HG03571 (cell line): ENCODE measurements around the gene ADAMTS17.

Experiments used
- ATAC-seq: cut with Tn5 transposase; IDR thresholded peaks from one replicate; pipeline ENCODE4 v1.9.1; 2021; ENCODE audit not compliant: unreplicated experiment

Gene ADAMTS17, protein sequence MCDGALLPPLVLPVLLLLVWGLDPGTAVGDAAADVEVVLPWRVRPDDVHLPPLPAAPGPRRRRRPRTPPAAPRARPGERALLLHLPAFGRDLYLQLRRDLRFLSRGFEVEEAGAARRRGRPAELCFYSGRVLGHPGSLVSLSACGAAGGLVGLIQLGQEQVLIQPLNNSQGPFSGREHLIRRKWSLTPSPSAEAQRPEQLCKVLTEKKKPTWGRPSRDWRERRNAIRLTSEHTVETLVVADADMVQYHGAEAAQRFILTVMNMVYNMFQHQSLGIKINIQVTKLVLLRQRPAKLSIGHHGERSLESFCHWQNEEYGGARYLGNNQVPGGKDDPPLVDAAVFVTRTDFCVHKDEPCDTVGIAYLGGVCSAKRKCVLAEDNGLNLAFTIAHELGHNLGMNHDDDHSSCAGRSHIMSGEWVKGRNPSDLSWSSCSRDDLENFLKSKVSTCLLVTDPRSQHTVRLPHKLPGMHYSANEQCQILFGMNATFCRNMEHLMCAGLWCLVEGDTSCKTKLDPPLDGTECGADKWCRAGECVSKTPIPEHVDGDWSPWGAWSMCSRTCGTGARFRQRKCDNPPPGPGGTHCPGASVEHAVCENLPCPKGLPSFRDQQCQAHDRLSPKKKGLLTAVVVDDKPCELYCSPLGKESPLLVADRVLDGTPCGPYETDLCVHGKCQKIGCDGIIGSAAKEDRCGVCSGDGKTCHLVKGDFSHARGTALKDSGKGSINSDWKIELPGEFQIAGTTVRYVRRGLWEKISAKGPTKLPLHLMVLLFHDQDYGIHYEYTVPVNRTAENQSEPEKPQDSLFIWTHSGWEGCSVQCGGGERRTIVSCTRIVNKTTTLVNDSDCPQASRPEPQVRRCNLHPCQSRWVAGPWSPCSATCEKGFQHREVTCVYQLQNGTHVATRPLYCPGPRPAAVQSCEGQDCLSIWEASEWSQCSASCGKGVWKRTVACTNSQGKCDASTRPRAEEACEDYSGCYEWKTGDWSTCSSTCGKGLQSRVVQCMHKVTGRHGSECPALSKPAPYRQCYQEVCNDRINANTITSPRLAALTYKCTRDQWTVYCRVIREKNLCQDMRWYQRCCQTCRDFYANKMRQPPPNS

DNA sequence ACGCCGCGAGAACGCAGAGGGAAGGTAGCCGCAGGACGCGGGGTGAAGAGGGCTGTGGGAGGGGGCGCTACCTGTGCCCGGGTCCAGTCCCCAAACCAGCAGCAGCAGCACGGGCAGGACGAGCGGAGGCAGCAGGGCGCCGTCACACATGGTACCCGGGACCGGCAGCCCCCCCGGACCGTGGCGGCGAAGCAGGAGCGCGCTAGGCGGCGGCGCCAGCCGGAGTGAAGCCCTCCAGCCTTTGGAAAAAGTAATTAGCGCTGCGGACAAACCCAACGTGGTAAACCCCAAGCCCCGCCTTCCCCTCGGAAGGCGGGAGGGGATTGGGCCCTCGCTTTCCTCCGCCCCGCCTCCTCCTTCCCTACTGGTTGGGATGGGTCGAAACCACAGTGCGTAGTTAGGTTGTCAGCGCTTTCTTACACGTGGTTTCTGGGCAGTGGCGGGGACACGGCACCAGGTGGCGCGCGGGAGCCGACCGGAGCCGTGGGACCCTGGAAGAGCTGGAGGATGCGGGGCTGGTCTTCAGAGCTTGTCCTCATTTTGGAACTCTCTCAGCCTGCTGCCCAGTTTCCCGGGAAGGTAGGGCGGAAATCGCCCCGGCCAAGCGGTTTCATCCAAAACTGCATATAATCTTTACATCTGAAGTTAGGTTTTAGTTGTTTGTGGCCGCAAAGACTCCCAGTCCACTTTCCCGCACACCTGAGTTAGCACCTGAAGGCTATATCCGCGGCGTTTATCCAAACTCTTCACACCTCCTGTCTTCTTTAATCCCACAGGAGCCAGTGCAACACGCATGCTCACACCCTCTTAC, at the start of gene ADAMTS17:
ADAMTS17 (minus strand) TSS at position 226 of the 811 bp plus-strand sequence; CDS start at position 150, 76 bp downstream.
- peak; percentile 99 for ATAC-seq

DNA sequence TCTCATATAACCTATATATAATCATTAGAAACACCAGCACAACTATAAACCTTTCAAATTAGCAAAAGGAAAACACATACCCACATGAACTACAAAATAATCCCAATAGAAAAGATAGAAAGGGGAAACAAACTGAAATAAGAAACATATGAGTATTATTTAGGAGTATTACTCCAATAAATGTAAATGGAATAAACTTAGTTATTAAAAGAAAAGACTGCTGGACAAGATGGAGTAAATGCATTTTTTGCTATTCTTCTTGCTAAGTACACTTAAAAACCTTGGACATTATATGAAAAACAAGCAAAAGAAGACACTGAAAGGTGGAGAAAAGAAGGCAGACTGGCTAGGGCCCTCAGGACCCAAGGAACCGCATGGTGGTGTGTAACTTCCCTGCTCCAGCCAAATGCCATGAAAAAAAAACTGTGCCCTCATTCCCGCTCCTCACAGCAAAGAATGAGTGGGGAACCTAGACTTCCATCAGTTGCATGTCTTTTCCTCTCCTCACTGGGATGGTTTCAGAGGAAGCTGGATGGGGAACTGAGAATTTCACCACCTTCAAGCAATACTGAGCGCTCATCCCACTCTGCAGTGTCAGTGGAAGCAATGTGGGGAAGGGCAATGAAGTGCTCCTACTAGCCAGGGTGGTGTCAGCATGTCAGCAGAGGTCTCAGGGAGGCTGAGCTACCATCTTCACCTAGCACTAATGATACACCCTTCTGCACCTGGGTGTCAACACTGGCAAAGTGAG, 43.7 kb upstream of the ADAMTS17 start:
- ATAC-seq, result no peak

DNA sequence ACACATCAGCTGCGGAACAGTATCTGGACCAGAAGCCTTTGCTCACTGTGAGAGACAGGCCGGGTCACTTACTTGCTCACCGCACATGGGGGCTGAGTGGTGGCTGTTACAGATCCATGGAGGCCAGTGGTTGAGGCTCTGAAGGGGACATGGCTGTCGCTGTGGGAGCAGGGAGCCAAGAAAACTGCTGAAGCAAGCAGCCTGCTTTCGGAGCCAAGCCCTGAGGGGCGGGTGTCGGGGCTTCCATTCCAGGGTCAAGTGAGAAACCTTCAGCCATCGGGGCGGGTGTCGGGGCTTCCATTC, 42.3 kb upstream of the ADAMTS17 start:
- ATAC-seq, result no peak

DNA sequence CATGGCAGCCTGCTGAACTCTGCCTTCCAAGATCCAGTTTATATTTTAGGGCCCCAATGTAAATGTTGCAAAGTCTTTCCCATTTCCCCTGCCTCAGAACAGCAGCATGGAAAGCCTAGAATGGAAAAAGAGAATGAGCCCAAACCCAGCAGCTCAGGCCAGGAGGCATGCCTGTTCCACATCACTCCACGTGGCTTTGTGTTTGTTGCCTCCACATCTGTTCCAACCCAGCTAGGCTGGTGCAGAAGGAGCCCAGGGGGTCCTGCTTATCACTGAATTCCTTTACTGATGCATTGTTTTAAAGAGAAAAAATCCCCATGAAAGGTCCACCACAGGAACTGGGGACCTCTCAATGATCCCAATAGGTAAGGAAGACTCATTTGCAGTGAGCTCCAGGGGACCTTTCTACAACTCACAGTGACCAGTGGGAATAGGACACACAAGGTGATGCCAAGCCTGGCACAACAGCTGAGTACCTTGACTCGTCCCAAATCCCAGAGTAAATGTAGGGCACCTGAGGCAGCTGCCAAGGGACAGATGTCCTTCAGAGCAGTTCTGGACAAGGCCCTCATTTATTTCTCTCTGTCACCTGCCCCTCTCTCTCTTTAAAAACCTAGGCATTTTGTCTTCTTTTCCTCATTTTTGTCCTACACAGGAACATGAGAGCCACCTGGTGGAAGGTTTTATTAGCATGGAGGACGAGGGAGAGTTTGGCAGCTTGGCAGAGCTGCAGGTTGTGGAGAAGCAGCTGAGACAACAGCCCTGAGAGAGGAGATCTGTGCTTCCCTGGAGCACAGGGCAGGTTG, 41.7 kb upstream of the ADAMTS17 start:
- ATAC-seq, result no peak

DNA sequence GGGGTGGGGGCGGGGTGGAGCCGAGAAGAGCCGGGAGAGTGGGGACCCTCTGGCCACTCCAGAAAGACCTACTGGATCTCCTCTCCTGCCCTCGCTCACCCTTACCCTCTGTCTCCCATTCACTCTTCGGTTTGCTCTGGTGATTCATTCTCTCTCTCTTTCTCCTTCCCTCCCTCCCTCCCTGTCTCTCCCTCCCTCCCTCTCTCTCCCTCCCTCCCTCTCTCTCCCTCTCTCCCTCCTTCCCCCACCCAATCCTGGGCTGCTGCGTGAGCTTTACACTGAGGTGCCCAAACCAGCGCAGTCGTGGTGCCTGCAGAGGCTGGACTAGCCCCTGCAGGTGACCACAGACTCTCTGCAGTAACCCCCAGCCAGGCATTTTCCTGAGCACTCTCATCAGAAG, 32.2 kb upstream of the ADAMTS17 start:
- no peak for ATAC-seq

DNA sequence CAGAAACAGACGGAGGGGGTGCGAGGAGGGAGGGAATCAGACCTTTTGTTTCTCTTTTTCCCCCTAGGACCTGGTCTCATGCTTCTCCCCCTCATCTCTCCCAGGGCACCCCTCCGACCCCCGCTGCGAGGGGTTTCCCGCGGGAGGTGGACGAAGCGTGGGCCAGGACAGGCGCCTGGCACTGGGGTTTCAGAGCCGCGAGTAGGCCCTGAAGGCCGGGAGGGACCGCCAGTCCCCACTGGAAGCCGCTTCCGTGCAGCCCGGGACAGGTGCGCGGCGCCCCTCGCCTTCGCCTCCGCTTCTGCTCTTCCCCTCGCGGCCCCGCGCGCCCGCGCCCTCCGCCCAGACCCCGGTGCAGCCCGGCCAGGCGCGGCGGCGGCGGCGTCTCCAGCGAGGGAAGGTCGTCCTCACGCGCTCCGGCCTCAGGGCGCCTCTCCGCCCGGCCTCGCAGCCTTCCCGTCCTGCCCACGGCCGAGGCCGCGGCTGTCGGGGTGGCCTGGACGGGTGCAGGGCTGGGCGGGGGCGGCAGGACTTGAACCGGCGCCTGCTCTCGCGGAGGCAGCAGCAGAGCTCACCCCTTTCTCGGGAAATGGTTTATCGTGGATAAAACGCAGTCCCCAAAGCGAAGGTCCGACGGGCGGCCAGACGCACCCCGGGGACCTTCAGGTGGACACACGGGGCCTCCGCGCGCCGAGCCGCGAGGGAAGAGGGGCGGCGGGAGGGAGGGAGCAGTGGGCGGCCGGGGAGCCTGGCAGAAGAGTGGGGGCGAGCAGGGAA, 31.5 kb upstream of the ADAMTS17 start:
- no peak for ATAC-seq

DNA sequence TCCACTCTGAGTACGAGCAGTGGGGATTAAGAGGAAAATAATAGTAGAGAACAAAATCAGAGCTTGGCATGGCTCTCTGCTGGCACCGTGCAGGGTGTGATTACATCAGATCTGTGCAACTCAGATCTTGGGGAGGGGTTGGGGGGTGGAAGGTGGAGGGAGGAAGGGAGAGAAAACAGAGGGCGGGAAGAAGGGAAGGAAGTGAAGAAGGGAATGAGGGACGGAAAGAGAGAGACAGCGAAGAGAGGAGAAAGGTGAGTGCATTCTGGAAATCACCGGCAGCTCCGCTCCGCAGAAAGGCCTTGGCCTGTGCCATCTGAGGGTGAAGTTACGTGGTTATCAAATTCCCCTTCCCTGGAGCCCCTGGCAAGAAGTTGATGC, 31.0 kb upstream of the ADAMTS17 start:
- no peak for ATAC-seq

DNA sequence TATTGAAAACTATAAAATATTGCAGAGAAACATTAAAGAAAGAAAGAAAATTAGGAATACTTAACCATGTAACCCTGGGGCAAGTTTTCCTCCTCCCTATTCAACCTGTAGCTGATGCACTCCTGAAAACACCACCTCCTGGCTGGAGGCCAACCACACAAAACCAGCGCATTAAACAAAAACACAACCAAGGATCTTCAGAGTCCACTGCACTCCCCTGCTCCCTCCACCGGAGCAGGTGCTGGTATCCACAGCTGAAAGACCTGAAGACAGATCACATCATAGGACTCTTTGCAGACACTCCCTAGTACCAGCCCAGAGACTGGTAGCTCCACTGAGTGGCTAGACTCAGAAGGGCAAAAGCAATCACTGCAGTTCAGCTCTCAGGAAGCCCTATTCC, 13.6 kb upstream of the ADAMTS17 start:
- ATAC-seq, result no peak

DNA sequence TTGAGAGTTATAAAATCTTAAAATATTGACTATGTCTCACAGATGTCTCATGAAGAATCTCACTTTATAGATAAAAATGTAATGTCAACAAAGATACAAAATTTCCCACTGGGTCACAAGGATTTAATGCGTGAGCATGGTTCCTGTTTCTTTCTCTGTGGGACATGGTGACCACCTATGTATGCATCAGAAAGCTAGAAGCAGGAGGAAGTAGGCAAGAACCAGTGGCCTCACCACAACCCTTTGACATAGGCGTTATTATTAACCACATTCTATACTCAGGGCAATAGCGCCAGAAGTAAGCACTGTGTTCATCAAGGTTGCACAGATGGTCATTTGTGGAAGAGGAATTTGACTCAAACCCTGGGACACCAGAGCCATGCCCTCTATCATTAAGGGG, 11.7 kb upstream of the ADAMTS17 start:
- ATAC-seq, result no peak

DNA sequence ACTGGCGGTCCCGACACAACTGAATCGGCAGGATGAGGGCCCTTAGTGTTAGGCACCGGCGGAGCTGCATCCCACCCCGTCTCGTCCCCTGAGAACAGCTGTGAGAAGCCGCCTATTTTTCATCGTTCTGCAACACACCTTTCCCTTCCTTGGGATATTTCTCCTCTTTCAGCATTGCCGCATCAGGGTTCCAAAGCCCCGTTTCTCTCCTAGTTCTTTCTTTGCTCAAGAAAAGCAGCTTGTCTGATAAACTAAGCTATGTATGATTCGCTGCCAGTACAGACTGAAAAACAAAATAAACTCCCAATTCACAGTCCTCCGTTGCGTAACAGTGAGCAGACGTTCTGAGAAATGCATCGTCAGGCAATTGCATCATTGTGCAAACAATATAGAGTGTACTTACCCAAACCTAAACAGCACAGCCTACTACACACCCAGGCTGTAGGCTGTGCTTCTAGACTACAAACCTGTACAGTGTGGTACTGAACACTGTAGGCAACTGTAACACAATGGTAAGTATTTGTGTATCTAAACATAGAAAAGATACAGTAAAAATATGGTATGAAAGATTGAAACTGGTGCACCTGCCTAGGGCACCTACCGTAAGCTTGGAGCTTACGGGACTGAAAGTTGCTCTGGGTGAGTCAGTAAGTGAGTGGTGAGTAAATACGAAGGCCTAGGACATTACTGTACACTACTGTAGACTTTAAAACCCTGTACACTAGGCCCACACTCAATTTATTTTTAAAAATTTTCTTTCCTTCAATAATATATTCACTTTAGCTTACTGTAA, 8.9 kb upstream of the ADAMTS17 start:
- no peak for ATAC-seq

DNA sequence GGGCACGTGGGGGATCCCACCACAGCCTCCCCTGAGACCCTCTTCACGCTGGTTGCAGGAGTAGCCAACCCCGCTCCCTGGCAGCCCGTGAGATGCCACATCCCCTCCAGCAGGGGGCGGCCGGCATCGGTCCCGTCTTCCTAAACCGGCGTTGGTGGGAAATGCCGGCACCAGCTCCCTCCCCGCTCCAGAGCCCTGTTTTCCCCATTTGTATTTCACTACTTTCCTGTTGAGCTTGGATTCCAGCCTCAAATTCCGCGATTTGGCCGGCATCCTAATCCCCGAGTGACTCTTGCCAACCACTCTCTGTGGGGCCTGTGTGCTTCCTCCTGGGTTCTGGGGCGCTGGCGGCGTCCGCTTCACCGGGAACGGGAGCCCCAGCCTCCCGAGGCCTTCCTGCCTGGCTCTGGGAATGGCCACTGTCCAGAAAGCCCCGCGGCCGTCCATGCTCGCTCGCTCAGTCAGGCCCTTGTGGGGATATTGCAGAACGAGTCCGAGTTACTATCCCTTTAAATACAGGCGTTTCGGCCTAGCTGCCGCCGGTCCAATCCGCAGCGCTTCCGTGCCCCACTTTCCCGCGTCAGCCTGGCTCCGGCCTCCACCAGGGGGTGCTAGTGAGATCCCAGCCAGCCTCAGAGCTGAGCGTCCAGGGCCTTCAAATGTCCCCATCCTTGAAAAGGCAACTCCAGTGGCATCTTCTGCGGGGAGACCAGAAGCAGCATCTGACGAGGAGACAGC, 8.1 kb upstream of the ADAMTS17 start:
- peak; percentile 91 for ATAC-seq

DNA sequence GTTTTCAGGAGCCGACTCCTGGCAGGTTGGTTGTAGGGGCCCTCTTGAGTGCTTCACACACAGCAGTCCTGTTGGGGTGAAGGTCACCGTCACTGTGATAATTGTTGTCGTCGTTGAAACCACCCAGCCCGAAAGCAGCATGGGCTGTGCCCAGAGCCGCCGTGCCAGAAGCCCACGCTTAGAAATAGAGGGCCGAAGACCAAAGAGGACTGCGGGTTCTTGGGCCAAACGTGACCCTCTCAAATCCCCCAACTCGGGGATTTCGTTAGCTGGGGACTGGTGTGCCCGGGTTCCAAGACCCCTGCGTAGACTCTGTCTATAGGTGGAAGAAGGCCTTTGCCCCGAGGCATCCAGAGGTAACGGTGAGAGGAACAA, 7.5 kb upstream of the ADAMTS17 start:
- no peak for ATAC-seq

DNA sequence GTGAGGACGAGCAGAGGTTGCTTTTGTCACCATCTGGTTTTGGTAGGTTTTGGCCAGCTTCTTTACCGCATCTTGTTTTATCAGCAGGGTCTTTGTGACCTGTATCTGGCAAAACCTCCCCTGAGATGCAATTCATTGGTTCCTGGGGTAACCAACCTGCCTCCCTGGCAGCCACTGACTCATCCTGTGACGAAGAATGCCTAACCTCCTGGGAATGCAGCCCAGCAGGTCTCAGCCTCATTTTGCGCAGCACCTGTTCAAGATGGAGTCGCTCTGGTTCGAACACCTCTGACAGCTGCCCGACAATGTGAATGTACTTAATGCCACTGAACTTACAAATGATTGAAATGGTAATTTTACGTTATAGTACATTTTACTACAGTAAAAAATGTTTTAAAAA, 6.8 kb upstream of the ADAMTS17 start:
- no peak for ATAC-seq

DNA sequence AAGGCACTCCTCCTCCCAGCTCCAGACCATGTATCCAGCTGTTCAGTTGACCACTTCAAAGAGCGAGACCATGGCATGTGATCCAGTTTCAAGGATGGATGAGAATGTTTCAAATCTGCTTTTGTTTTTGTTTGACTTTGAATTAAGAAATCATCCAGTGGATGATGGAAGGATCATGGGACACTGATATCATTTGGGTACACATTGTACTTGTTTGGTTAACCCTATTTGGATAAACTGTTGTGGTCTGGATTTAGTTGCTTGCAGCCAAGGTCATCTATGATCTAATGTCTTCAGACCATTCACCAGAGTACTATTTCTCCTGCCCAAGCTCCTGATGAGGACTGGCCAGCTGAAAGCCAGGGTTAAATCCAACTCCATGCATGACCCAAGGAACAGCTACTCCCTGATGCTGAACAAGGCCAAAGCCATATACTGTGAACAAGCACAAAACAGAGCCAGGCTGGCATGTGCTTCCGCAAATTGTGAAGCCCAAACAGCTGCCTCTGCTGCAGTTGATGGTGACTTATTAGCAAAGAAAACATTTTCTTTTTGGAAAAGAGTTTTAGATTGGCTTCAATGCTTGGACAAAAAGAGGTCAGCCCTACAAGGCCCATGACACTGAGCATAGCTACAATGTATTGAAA, 5.2 kb upstream of the ADAMTS17 start:
- no peak for ATAC-seq

DNA sequence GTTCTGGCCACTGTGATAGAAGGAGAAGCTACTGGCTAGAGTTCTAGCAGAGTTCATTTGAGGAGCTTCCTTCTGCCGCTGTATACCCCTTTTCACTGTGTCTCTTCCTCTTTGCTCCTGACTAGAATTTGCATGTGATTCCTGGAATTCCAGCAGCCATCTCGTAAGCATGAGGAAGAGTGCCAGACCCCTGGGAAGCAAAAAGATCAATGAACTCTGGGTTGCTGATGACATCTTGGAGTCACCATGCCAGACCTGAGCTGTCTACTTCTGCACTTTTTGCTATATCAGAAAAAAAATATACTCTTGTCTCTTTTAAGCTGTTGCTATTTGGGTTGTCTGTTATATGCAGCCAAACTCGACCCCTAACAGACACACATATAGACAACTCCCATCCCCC, 3.7 kb upstream of the ADAMTS17 start:
- ATAC-seq, result no peak

DNA sequence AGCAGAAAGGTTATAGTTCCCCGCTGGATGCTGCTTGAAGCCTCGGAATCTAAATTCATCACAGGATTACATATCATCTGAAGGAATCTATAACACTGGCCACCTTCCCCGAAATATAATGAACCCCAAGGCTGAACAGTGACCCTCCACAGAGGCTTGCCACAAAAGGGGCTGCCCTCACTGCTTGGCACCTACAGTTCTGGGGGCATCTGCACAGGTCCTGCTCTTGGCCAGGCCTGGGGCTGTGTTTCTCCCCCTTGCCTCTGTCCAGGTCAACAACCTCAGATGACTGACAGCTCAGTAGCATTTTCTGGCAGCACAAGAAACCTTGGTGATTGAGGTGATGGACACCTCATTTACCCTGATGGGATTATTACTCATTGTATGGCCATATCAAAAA, 1.5 kb upstream of the ADAMTS17 start:
- no peak for ATAC-seq

DNA sequence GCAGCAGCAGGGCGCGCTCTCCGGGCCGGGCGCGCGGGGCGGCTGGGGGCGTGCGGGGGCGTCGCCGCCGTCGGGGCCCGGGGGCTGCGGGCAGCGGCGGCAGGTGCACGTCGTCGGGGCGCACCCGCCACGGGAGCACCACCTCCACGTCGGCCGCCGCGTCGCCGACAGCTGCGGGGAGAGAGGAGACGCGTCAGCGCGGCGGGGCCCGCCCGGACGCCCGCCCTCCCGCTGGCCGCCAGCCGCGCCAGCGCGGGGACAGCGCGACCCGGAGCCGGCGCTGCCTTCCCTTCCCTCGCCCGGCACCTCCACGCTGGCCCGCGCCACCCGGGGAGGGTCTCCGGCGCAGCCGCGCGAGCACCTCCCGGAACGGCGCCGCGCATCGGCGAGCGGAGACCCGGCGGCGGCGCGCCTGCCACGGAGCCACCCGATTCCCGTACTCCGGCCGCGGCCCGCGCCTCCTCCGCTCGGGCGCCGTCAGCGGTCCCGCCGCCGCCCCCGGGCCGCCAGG, 481 bp downstream of the ADAMTS17 start:
- ATAC-seq, result peak; percentile 10
